WTC11 (cell line): Measurements from ENCODE around the gene ANXA6. TPM values are rescaled to one million over a fixed set of nuclear protein-coding genes. Genes with fewer than 3 reads are reported as not detected.
A peak's percentile ranks its signal among the peaks of the same experiment; 100 is the strongest.

Experiments used
- ATAC-seq: fragments of 200-7000 bp; cut with Tn5 transposase; 2 replicates; pipeline ENCODE4 v1.10.0; 2021; ENCODE audit warnings: mild to moderate bottlenecking, moderate library complexity
- CTCF ChIA-PET: fragments of 300-600 bp; sonication (Branson Sonifier 250); formaldehyde crosslinking; loops from one replicate; lab custom pipeline; 2021; ENCODE audit warnings: antibody characterized with exemption; lab: Charles Lee
- POLR2A ChIA-PET: fragments of 350-600 bp; sonication (Branson Sonifier 250); formaldehyde crosslinking; loops from one replicate; lab custom pipeline; 2021; ENCODE audit warnings: antibody characterized with exemption; lab: Charles Lee
- DNase-seq: peaks from one replicate; pipeline ENCODE4 v3.0.0; 2021; ENCODE audit warnings: low spot score
- H3K27ac Mint-ChIP-seq: 2 replicates; pipeline ENCODE4 v1.8.0; 2021; ENCODE audit warnings: mixed read lengths
- H3K27me3 Mint-ChIP-seq: 2 replicates; pipeline ENCODE4 v1.8.0; 2021; ENCODE audit warnings: low read depth, mild to moderate bottlenecking, moderate library complexity, mixed read lengths
- H3K36me3 Mint-ChIP-seq: 2 replicates; pipeline ENCODE4 v1.8.0; 2021; ENCODE audit warnings: mixed read lengths
- H3K4me1 Mint-ChIP-seq: 2 replicates; pipeline ENCODE4 v1.8.0; 2022; ENCODE audit warnings: mixed read lengths
- H3K4me3 Mint-ChIP-seq: 2 replicates; pipeline ENCODE4 v1.8.0; 2021; ENCODE audit warnings: mild to moderate bottlenecking, moderate library complexity, mixed read lengths
- H3K9me3 Mint-ChIP-seq: 2 replicates; pipeline ENCODE4 v1.8.0; 2021; ENCODE audit warnings: mixed read lengths
- AFF4 ChIP-seq: sonication (generic); formaldehyde crosslinking; IDR thresholded peaks from 2 replicates; pipeline ENCODE4 v1.8.1; 2023; ENCODE audit warnings: mild to moderate bottlenecking, missing genetic modification reagents, borderline replicate concordance
- ATF3 ChIP-seq: sonication (generic); formaldehyde crosslinking; conservative IDR thresholded peaks from 2 replicates; pipeline ENCODE4 v1.8.1; 2022; ENCODE audit warnings: mild to moderate bottlenecking, missing genetic modification reagents
- CBFB ChIP-seq: sonication (generic); formaldehyde crosslinking; IDR thresholded peaks from 2 replicates; pipeline ENCODE4 v1.8.1; 2022; ENCODE audit warnings: mild to moderate bottlenecking, low read depth, missing genetic modification reagents
- ESRRA ChIP-seq: sonication (generic); formaldehyde crosslinking; IDR thresholded peaks from 2 replicates; pipeline ENCODE4 v1.8.1; 2022; ENCODE audit warnings: mild to moderate bottlenecking, missing genetic modification reagents, borderline replicate concordance
- FOXJ3 ChIP-seq: sonication (generic); formaldehyde crosslinking; IDR thresholded peaks from 2 replicates; pipeline ENCODE4 v1.9.0; 2021; ENCODE audit warnings: missing genetic modification reagents, mild to moderate bottlenecking, borderline replicate concordance
- FOXK1 ChIP-seq: sonication (generic); formaldehyde crosslinking; IDR thresholded peaks from 2 replicates; pipeline ENCODE4 v1.8.0; 2022; ENCODE audit warnings: mild to moderate bottlenecking, moderate library complexity, missing genetic modification reagents
- GTF2I ChIP-seq: fragments of 250-450 bp; sonication (Bioruptor Pico); conservative IDR thresholded peaks from 2 replicates; pipeline ENCODE4 v1.4.0; 2021; ENCODE audit warnings: mild to moderate bottlenecking
- MXD4 ChIP-seq: fragments of 250-450 bp; sonication (Bioruptor Pico); IDR thresholded peaks from 2 replicates; pipeline ENCODE4 v1.8.0; 2021; ENCODE audit warnings: mild to moderate bottlenecking, moderate library complexity, borderline replicate concordance
- PRDM15 ChIP-seq: sonication (generic); formaldehyde crosslinking; IDR thresholded peaks from 2 replicates; pipeline ENCODE4 v1.8.0; 2022; ENCODE audit warnings: missing genetic modification reagents
- RORB ChIP-seq: fragments of 250-450 bp; sonication (Bioruptor Pico); IDR thresholded peaks from 2 replicates; pipeline ENCODE4 v1.9.0; 2021; ENCODE audit warnings: mild to moderate bottlenecking
- SMAD3 ChIP-seq: sonication (generic); formaldehyde crosslinking; IDR thresholded peaks from 2 replicates; pipeline ENCODE4 v1.8.0; 2022; ENCODE audit warnings: missing genetic modification reagents, mild to moderate bottlenecking, borderline replicate concordance
- SP1 ChIP-seq: sonication (generic); formaldehyde crosslinking; conservative IDR thresholded peaks from 2 replicates; pipeline ENCODE4 v1.8.1; 2022; ENCODE audit warnings: missing genetic modification reagents
- USF1 ChIP-seq: sonication (generic); formaldehyde crosslinking; IDR thresholded peaks from 2 replicates; pipeline ENCODE4 v1.8.0; 2022; ENCODE audit warnings: mild to moderate bottlenecking, missing genetic modification reagents
- ZMAT4 ChIP-seq: fragments of 250-450 bp; sonication (Bioruptor Pico); IDR thresholded peaks from 2 replicates; pipeline ENCODE4 v1.9.0; 2021; ENCODE audit warnings: mild to moderate bottlenecking
- ZNF138 ChIP-seq: sonication (generic); formaldehyde crosslinking; conservative IDR thresholded peaks from 2 replicates; pipeline ENCODE4 v1.8.1; 2022; ENCODE audit warnings: mild to moderate bottlenecking, moderate library complexity, missing genetic modification reagents
- ZNF263 ChIP-seq: sonication (generic); formaldehyde crosslinking; IDR thresholded peaks from 2 replicates; pipeline ENCODE4 v1.8.1; 2022; ENCODE audit warnings: low read depth, mild to moderate bottlenecking, moderate library complexity, missing genetic modification reagents
- total RNA-seq: library from RNA; stranded (reverse); gene quantifications from 3 replicates; pipeline ENCODE4 v1.2.3, GENCODE V29; 2021

ANXA6 gene
- total RNA-seq, 1 experiment from 2014 or later: 92.8 TPM

- Mint-ChIP-seq H3K4me3 (peak overlapping the region; percentile 74), H3K9me3 (no peaks in the 10 kb centered on the region), H3K27me3 (peaks cover 14% of the 10 kb centered on the region), H3K4me1 (peaks cover 27% of the 10 kb centered on the region), H3K36me3 (no peaks in the 10 kb centered on the region), H3K27ac (no peak overlapping the region)
- no peak for TF ChIP-seq ZMAT4 (CRISPR knock-in tag)
- no peak for TF ChIP-seq CBFB (CRISPR knock-in tag)
- ATAC-seq (peak; percentile 12), DNase-seq (peak; percentile 33)
- ChIA-PET POLR2A (interaction anchor here (1.0 to 1.1 kb wide), 2 partner anchors 15 to 96 kb away, joined by 7 to 8 read pairs; partner anchors contain the start of gene GM2A), CTCF (interaction anchor here (0.6 to 2.5 kb wide), 13 partner anchors 8 to 155 kb away, joined by 3 to 21 read pairs (median 5); partner anchors contain the start of gene GM2A)
These were observed 815 bp downstream of the ANXA6 start for GRCh38 chr5:151156507-151157420.

- TF ChIP-seq SMAD3 (CRISPR knock-in tag): no peak
- TF ChIP-seq PRDM15 (CRISPR knock-in tag): peak; percentile 59; the same call in 1 of the 2 replicates
- ATAC-seq: no peak
These were observed 1.6 kb downstream of the ANXA6 start for GRCh38 chr5:151155775-151156506.

GRCh38 chr5:151154931-151155774 lies 2.4 kb downstream of the ANXA6 start:
- H3K27ac Mint-ChIP-seq: no peak overlapping the region; the same call in 1 of the 2 replicates
- H3K4me3 Mint-ChIP-seq: no peak overlapping the region
- H3K27me3 Mint-ChIP-seq: peaks cover 14% of the 10 kb centered on the region
- no peaks in the 10 kb centered on the region for H3K36me3 Mint-ChIP-seq
- POLR2A ChIA-PET: no interaction called here
- no peak for ATAC-seq
- H3K4me1 Mint-ChIP-seq: peaks cover 42% of the 10 kb centered on the region
- CTCF ChIA-PET: interaction anchor here (1.0 to 2.7 kb wide), 3 partner anchors 9 to 40 kb away, joined by 4 to 13 read pairs (median 8); no protein-coding TSS in a partner anchor
- no peak for DNase-seq
- no peaks in the 10 kb centered on the region for H3K9me3 Mint-ChIP-seq
- TF ChIP-seq FOXJ3 (CRISPR knock-in tag): no peak
- no peak for TF ChIP-seq MXD4 (CRISPR knock-in tag)
- no peak for TF ChIP-seq SP1 (CRISPR knock-in tag)
- no peak for TF ChIP-seq USF1 (CRISPR knock-in tag)
- no peak for TF ChIP-seq ZNF138 (CRISPR knock-in tag)
- no peak for TF ChIP-seq GTF2I (CRISPR knock-in tag)
- TF ChIP-seq RORB (CRISPR knock-in tag): no peak
- TF ChIP-seq ATF3 (CRISPR knock-in tag): no peak
- TF ChIP-seq AFF4: no peak
- TF ChIP-seq FOXK1 (CRISPR knock-in tag): no peak
- no peak for TF ChIP-seq ZNF263
- no peak for TF ChIP-seq ESRRA

More at GRCh38 chr5:151155775-151156506, 1.6 kb downstream of the ANXA6 start:
- no peak for DNase-seq
- Mint-ChIP-seq H3K27ac (no peak overlapping the region; the same call in 1 of the 2 replicates), H3K4me1 (peaks cover 35% of the 10 kb centered on the region), H3K4me3 (peak overlapping the region; percentile 74), H3K36me3 (no peaks in the 10 kb centered on the region), H3K9me3 (no peaks in the 10 kb centered on the region), H3K27me3 (peaks cover 14% of the 10 kb centered on the region)
- CTCF ChIA-PET: interaction anchor here (1.0 to 2.7 kb wide), 3 partner anchors 8 to 41 kb away, joined by 4 to 13 read pairs (median 8); no protein-coding TSS in a partner anchor
- POLR2A ChIA-PET: no interaction called here
